Measurements from ENCODE around the gene LRRC56.

The LRRC56 gene

DNA sequence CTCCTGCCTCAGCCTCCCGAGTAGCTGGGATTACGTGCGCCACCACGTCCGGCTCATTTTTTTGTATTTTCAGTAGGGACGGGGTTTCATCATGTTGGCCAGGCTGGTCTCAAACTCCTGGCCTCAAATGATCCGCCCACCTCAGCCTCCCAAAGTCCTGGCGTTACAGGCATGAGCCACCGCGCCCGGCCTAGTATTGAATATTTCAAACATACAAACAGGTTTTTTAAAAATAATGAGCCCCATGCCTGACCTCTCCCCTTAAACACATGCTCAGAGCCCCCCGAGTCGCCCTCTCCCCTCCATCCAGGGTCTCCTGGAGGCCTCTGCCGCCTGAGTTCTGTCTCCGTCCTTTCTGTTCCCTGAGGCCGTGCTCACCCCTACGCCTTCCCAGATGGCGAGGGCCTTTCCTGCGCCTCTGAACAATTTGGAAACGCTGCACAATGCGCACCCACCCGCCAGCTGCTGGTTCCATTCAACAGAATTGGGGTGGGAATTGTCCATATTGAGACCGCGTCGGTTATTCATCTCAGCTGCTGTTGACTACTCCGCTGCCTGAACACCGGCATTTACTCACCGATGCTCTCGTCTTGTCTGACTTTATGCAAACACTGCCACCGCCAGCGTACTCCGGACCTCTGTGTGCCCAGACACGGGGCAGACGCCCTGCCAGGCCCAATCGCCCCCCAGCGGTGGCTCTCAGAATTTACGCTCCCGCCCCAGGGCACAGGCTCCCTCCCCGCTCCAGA lies 16.7 kb upstream of the LRRC56 start:
- DNase-seq (ENCODE audit: low read depth in 2 of 2), result no peak

DNA sequence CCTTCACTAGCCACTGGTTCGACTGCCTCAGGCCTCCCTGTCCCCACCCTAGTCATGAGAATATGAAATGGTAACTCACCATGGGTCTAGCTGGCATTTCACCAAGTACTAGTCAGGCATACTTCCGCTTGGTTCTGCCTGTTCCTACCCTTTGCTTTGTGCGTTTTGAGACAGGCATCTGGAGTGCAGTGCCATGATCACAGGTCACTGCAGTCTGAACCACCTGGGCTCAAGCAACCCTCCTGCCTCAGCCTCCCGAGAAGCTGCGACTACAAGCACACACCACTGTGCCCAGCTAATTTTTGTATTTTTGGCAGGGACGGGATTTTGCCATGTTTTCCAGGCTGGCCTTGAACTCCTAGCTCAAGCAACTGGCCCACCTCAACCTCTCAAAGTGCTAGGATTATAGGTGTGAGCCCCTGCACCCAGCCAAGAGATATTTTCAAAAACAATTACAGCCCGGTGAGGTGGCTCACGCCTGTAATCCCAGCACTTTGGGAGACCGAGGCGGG lies 16.1 kb upstream of the LRRC56 start:
- no peak for DNase-seq (ENCODE audit: low read depth in 2 of 2)

DNA sequence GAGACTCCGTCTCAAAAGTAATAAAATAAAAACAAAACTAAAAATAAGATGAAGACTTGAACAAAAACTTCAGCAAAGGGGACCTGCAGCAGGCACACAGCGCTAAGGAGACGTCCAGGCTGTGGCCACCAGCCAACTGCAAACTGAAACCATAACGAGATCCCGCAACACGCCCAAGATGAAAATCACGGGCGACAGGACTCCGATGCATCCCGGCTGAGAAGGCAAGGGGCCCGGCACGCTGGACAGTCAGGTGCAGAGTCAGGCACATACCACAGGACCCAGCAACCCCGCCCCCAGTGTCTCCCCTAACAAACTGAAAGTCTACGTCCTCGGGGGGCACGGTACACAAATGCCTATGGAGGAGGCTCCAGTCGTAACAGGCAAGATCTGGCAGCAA lies 11.1 kb upstream of the LRRC56 start:
- no peak for DNase-seq (ENCODE audit: low read depth in 2 of 2)

DNA sequence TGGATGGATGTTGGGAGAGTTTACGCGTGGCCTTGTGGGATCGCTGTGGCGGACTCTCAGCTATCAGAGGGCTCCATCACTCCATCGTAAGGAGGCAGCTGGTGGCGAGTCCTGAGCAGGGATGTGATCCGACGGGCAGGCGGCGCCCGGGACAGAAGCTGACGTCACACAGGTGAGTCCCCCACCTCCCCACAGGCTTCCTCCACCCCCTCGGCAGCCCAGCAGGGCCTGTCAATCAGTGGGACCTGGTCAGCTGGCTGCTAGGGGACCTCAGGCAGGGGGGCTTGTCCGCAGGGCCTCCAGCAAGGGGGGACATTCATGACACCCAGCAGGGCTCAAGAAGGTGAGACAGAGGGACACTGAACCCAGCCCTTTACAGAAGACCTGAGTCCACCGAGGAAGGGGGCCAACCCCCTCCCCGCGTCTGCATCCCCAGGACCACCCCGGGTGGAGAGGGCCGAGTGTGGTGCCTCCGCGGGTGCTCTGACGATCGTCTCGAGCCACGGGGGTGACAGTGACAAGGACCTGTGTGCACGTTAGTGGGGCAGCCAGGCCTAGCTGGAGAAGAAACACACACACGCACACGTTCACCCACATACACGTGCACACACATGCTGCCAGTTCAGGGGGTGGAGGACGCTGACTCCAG lies 9.0 kb upstream of the LRRC56 start:
- no peak for DNase-seq (ENCODE audit: low read depth in 2 of 2)

DNA sequence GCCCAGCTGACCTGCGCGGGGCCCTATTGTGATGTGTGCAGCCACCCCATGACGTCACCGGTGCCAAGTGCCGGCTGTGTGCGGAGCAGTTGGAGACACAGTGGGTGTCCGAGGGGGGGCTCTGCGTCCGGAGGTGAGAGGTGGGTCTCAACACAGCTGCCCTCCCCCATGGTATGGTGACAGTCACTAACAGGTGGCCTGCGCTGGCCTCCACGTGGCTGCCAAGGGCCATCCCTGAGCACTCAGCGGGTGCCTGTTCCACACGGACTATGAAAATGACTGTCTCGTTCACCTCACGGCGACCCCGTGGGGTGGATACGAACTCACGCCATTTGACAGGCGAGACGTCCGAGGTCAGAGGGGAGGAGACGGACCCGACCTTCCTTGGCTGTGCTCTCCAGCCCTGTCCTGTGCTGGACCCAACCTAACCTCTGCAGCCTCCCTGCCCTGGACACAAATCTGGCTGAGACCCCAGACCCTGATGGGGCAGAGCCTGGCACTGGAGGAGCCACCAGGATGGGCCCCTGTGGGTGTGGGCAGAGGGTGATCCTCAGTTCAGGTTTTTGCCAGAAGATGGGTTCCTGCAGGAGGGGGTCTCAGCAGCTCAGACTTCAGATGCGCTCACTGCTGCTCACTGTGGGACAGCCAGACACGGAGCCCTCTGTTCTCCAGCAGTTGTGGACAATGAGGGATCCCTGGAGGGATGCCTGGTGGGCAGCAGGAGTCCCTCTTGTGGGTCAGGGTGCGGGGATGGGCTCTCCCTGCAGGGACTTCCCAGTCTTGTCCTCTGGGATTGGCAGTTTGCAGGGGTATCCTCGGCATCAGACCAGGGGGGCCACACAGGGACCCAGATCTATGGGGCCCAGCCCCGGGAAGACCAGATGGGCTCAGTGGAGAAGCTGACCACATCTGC lies 8.3 kb upstream of the LRRC56 start:
- DNase-seq (ENCODE audit: low read depth in 2 of 2), result no peak

DNA sequence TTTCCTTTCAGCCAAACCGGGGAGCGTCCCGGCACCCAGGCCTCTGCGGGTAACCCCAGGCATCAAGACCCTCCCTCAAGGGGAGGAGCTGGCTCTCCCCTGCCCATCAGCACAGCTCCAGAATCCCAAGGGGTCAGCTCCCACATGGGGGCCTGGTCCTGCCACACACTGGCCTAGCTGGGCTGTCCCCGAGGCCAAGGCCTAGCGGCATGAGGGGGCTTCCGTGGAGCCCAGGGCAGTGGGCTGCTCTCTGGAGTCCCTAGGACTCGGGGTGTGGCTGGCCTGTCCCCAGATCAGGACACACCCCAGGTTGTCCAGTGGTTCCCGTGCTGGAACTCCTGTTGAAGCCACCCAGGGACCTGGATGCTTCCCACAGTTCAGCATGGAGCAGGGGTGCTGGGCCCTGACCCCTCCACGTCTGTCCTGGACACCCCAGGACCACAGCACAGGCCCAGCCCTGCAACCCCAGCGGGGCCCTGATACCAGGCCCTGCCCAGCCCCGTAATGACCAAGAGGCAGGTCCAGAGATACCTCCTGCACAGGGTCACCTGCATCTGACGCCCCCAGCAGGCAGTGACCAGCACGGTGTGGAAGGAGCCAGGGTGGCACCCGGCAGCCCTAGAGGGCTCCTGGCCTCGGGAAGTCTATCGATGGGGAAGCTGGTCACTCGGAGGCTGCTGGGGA lies 7.5 kb upstream of the LRRC56 start:
- DNase-seq (ENCODE audit: low read depth in 2 of 2), result no peak

DNA sequence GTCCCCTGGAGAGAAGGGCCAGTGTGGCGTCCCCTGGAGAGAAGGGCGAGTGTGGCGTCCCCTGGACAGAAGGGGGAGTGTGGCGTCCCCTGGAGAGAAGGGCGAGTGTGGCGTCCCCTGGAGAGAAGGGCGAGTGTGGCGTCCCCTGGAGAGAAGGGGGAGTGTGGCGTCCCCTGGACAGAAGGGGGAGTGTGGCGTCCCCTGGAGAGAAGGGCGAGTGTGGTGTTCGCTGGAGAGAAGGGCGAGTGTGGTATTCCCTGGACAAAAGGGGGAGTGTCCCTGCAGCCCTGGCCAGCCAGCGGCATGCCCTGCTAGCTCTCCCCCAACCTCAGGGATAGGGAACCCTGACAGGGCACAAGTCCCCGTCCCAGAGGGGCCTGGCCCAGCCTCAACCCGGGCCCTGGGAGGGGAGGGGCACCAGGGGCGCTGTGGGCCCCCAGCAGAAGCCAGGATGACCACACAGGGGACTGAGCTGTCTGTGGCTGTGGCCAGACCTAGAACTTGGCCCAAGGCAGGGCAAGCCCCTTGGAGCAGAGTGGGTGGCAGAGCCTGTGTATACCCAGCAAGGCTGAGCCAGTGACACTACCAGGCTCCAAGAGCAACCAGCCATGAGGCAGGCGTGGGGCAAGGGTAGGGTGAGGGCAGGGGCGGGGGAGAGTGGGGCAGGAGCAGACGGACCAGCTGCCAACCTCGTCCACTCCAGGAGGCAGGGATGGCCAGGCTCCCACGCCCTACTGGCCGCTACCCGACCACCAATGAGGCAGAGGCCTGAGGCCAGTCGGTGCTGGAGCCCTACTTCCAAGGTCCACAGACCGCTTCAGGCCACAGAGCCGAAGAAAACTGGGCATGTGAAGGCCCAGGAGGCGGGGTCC lies 6.1 kb upstream of the LRRC56 start:
- DNase-seq (ENCODE audit: low read depth in 2 of 2), result no peak

DNA sequence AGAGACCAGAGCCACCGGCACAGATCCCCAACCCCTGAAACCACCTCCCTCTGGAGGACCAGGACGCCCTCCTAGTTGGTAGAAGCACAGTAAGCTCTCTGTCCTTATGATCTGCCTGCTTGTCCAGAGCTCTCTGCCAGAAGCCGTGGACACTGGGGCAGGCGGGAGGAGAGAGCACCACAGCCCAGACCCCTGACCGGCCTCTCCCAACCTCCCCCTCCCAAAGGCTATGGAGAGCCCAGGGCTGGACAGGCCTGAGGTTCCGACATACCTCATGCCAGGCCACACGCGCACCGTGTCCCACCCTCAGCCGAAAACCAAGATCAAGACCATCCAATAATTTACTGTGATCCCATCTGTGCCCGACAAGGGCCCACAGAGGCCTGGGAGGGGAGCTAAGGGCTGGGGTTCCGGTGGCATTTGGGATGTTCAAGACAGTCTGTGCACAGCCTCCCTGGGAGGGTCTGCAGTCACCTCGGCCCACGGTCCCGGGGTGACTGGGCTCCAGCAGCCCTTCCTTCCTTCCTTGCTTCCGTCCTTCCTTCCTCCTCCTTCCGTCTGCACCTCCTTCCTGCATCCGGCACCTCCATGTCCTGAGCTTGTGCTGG lies 5.3 kb upstream of the LRRC56 start:
- DNase-seq (ENCODE audit: low read depth in 2 of 2), result no peak

DNA sequence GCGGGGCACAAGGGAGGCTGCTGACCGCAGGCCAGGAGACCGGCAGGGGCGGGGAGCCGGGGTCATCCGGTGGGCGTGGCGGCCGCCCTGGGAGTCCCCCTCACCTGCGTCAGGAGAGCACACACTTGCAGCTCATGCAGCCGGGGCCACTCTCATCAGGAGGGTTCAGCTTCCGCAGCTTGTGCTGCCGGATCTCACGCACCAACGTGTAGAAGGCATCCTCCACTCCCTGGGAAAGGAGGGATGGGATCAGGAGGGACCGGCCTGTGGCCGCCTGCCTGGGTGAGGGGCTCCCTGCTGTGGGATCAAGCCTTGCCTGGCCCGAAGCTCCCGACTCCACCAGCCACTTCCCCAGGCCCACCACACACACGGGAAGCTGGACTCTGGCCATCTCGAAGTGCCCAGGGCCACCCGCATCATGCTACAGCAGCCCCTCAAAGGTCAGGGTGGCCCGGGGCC lies 4.8 kb upstream of the LRRC56 start:
- DNase-seq (ENCODE audit: low read depth in 2 of 2), result no peak

DNA sequence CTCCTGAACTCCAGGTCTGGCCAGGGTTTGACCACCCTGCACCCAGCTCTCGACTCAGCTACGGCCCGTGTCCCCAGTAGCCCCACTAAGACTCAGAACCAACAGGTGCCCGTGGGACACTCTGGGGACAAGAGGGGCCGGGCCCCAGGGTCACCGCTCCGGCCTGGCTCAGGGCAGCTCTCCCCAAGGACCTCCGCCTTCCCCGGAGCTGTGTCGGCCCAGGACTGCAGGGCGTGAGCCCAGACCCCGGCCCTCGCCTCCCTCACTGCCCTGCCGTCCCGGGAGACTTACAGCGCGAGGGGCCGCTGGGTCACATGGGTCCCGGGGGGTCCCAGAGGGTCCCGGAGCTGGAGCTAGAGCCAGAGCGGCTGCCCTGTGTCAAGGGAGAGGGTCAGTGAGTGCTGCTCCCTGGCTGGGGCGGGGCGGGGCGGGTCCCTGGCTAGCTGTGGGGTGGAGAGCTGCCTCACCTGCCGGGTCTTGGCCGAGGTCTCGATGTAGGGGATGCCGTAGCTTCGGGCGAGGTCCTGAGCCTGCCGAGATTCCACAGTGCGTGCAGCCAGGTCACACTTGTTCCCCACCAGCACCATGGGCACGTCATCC lies 4.2 kb upstream of the LRRC56 start:
- no peak for DNase-seq (ENCODE audit: low read depth in 2 of 2)

DNA sequence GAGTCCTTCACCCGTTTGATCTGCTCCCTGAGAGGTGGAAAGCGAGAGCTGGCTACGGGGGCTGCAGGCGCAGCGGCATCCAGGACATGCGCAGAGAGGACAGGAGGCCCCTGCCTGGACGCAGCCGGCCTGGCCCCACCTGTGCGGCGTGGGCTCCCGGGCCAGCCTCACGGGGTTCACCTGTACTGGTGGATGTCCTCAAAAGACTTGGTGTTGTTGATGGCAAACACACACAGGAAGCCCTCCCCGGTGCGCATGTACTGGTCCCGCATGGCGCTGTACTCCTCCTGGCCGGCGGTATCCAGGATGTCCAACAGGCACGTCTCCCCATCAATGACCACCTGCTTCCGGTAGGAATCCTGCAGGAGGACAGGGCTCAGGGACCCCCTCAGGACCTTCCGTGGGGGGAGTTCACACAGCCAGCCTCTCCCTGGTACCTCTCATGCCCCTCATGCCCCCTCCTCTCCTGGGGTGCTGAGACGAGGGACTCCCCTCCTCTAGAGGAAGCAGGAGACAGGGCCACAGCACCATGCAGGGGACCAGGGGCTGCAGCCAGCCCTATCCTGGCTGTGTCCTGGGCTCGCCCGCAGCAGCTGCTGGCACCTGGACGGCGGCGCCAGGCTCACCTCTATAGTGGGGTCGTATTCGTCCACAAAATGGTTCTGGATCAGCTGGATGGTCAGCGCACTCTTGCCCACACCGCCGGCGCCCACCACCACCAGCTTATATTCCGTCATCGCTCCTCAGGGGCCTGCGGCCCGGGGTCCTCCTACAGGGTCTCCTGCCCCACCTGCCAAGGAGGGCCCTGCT lies 3.5 kb upstream of the LRRC56 start:
- no peak for DNase-seq (ENCODE audit: low read depth in 2 of 2)

DNA sequence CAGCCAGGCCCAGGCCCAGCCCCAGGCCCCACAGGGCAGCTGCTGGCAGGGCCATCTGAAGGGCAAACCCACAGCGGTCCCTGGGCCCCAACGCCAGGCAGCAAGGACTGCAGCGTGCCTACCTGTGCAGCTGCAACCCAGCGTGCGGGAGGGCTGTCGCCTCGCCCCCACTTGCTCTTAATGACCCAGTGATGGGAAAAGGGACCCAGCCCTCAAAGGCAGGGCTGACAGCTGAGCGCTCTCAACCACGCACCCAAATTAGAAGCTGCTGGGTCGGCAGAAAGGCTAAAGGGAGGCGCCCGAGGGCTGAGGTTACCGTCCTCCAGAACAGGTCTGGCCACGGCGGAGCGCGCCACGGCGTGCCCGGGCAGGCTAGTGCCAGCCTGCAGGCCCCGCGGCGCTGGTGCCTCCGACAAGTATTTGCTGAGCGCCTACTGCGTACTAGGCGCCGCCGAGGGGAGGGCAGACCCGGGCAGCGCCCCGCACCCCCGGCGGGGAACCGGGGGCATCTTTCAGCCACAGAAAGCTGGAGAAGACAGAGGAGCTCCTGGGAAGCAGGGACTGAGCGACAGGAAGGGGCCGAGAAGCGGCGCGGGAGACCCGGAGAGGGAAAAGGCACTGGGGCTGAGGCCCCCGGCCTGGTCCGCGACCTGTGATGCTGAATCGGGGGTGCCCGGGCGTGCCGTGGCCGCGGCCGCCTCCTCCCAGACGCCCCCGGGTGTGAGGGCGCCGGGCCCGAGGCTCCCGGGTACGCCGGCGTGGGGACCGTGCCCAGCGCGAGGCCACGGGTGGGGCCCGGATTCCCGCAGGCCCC lies 2.7 kb upstream of the LRRC56 start:
- DNase-seq (ENCODE audit: low read depth in 2 of 2), result no peak

DNA sequence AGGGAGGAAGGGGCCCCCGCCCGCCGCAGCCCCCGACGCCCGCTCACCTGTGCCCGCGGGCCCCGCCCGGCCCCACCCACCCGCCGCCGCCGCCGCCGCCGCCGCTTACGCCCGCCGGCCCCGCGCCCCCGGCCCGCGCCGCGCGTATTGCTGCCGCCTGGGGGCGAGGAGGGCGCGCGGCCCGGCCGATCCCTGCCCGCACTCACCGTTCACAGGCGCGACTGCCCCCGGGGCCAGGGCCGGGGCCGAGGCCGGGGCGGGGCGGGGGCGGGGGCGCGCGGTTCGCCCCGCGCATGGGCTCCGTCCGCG lies 2.2 kb upstream of the LRRC56 start:
- DNase-seq (ENCODE audit: low read depth in 2 of 2), result no peak

DNA sequence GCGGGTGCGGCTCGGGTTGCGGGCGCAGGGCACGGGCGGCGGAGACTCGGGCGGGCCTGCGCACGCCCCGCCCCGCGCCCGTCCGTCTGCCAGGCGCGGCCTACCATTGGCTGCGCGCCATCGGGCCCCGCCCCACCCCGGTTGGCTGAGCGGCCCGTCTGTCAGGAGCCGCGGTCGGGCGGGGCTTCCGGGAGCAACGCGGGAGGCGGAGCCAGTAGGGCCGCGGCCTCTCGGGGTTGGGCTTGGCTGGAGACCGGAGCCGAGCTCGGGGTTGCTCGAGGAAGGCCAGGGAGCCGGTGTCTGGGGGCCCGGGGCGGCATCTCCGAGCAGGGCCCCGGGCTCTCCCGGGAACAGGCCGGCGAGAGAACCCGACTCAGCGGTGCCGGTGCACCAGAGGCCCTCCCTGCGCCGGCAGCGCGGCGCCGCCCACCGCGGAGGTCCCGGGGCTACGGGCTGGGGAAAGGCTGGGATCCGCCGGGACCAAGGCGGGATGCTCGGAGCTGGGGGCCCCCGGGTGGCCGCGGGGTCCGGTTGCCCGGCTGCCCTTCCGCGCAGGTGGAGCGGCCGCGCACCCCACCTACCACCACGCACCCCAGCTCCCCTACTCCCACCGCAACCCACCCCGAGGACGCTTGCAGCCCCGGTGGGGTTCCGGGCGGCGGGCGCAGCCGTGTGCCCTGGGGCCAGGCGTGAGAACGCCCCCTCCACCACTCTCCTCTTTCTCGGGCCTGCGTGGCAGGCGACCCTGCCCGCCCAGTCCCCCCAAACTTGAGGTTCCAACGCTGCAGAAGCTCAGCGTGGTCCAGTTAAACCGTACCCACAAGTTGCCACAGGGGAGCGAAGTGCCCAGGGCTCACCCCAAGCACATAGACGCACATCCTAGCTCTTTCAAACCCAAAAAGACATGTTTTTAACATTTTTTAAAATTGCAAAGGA lies 1.5 kb upstream of the LRRC56 start, which contains the start of gene HRAS:
TSS of gene HRAS (minus strand) at position 58 of the 936 bp plus-strand sequence.
- DNase-seq (ENCODE audit: low read depth in 2 of 2), result peak; percentile 86 to 87

DNA sequence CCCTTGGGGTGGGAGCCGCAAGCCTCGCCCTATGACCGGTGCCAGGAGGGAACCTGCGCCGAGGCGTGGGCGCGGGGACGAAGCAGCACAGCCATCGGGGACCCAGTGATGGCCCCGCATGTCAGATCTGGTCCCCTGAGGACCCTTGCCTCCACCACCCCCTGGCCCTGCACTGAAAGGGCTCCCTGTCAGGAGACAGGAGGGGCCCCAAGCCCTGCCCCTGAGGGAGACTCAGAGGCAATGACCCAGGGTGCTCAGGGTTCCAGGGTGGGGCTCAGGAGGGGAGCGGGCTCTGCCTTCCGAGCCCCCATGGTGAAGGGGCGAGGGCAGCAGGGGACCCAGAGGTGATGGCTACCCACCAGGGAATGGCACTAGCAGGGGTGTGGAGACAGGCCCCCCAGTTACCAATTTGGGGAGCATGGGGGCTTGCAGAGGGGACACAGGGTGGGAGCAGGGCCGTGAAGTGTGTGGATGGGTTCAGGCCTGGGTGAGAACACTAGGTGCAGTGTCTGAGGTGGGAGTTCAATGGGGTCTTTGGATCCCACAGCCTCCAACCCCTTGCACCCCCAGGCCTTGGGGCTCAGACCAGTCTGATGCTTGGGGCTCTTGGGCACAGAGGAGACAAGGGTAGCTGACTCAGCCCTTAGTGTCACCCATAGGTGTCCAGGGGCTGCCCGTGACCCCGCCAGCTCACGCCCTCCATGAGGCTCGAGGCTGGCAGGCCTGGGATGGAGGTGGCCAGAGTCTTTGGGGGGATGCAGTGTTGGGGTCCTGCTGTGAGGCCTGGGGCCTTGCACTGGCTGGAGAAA lies 499 bp downstream of the LRRC56 start:
- no peak for DNase-seq (ENCODE audit: low read depth in 2 of 2)

DNA sequence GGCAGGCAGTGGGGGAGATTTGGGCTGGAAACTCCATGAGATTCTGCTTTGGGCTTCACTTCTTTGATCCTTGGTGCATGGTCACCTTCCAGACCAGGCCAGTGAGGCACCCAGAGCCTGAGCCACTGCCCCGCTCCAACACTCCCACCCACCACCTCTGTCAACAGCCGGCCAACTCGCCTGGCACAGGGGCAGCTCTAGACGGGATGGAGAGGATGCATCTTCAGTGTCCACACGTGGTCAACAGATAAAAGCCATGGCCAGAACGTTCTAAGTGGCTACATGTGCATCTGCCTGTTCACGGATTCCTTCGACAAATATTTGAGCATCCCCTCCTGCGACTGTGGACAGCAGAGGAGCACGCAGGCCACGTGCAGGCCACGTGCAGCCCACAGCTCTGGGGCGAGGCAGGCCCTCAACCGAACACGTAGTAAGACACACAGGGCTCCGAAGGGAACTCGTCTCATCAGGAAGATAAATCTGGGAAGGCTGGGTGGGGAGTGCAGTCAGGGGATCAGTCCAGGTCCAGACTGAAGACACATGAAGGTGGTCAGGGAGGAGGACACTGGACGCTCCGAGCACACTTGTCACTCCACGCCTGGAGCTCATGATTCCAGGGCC lies 1.2 kb downstream of the LRRC56 start:
- DNase-seq (ENCODE audit: low read depth in 2 of 2), result no peak
